Fibroblast of peridontal ligament (primary cell): ENCODE measurements around the gene ONECUT3.
A peak's percentile ranks its signal among the peaks of the same experiment; 100 is the strongest.
"Not testable (repeated sequence)": the region's sequence is repeated elsewhere in the genome, so short reads cannot be mapped to it uniquely, and the experiment has no call there.

Source experiments
- DNase-seq: peaks from one replicate; pipeline ENCODE4 v3.0.0-alpha.2; 2010; ENCODE audit errors: extremely low read depth

ONECUT3 gene

GRCh38 chr19:1752757-1753728 is at the start of gene ONECUT3:
Gene ONECUT3, plus strand, starts transcription at chr19:1753506. Its CDS starts 157 bp downstream, at chr19:1753663.
- DNase-seq, result no peak

GRCh38 chr19:1704339-1704738 is 49.0 kb upstream of the ONECUT3 start:
- no peak for DNase-seq

- no peak for DNase-seq
These were observed 47.9 kb upstream of the ONECUT3 start for GRCh38 chr19:1705367-1705766.

GRCh38 chr19:1706646-1707045 is 46.7 kb upstream of the ONECUT3 start:
- not testable (repeated sequence) for DNase-seq

- no peak for DNase-seq
These were observed 46.1 kb upstream of the ONECUT3 start for GRCh38 chr19:1707240-1707639.

GRCh38 chr19:1713170-1713569 is 40.1 kb upstream of the ONECUT3 start:
- DNase-seq, result no peak

- no peak for DNase-seq
These were observed 37.8 kb upstream of the ONECUT3 start for GRCh38 chr19:1715540-1715939.

GRCh38 chr19:1717200-1717969 is 35.9 kb upstream of the ONECUT3 start:
- DNase-seq, result no peak

- no peak for DNase-seq
These were observed 35.4 kb upstream of the ONECUT3 start for GRCh38 chr19:1717970-1718264.

- no peak for DNase-seq
These were observed 34.6 kb upstream of the ONECUT3 start for GRCh38 chr19:1718420-1719291.

- no peak for DNase-seq
These were observed 33.8 kb upstream of the ONECUT3 start for GRCh38 chr19:1719519-1719918.

- no peak for DNase-seq
These were observed 33.1 kb upstream of the ONECUT3 start for GRCh38 chr19:1720237-1720636.

GRCh38 chr19:1725100-1726064 is 27.9 kb upstream of the ONECUT3 start:
- DNase-seq, result peak; percentile 29

- no peak for DNase-seq
These were observed 24.3 kb upstream of the ONECUT3 start for GRCh38 chr19:1728816-1729567.

GRCh38 chr19:1729568-1729925 is 23.8 kb upstream of the ONECUT3 start:
- no peak for DNase-seq

GRCh38 chr19:1730157-1730556 is 23.1 kb upstream of the ONECUT3 start:
- no peak for DNase-seq

GRCh38 chr19:1734321-1734966 is 18.9 kb upstream of the ONECUT3 start:
- DNase-seq, result no peak

GRCh38 chr19:1736280-1736679 is 17.0 kb upstream of the ONECUT3 start:
- DNase-seq, result no peak

GRCh38 chr19:1736927-1737326 is 16.4 kb upstream of the ONECUT3 start:
- DNase-seq, result no peak
